Nasal cavity respiratory epithelium epithelial cell of viscerocranial mucosa (primary cell): ENCODE results near the gene MRPL58. TPM values are rescaled to one million over a fixed set of nuclear protein-coding genes. Genes with fewer than 3 reads are reported as not detected.

ENCODE experiments used
- total RNA-seq: library from RNA; depleted of rRNA; stranded (reverse); fragments of >200 nt; gene quantifications from 2 replicates; pipeline ENCODE4 v1.2.3, GENCODE V29; 2014

The MRPL58 gene
- 20.9 and 26.7 TPM in 2 replicates for total RNA-seq

DNA sequence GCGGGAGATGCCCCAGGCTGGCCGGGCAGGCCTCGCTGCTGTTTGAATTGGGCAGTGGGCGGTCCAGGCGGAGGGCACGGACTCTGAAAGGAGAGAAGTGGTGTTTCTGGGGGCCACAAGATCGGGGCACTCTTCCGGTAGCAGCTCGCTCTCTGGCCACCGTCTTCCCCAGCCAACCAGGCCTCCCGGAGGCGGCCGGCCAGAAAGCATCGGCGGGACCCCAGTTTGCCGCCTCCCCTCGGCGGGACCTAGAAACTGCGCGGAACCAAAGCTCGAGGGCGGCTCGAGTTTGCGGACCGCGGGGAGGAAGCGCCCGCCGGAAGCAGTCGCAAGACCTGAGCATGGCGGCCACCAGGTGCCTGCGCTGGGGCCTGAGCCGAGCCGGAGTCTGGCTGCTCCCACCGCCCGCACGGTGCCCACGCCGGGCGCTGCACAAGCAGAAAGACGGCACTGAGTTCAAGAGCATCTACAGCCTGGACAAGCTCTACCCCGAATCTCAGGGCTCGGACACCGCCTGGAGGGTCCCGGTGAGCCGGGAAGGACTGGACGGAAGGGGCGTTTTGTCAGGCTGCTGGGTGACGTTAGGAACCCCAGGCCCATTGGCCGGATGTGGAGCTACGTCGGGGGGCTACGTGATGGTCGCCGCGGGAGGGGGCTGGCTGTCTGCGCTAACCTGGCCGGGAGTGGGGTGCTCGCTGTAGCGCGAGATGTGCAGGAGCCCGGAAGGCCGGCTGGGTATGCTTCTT, at the start of gene MRPL58:
Gene MRPL58 (plus strand): TSS at position 325 of the 746 bp plus-strand sequence. CDS start 17 bp downstream, at position 342.

GRCh38 chr17:74972107-74972972, 40.1 kb upstream of the MRPL58 start, which contains the start of gene HID1:
Gene HID1, minus strand, starts transcription at chr17:74972759. Its CDS starts 103 bp downstream, at chr17:74972656.

GRCh38 chr17:74987418-74987908, 25.0 kb upstream of the MRPL58 start, which contains the start of gene CDR2L:
Gene CDR2L, plus strand, starts transcription at chr17:74987632. Its CDS starts 412 bp downstream, at chr17:74988044.

DNA sequence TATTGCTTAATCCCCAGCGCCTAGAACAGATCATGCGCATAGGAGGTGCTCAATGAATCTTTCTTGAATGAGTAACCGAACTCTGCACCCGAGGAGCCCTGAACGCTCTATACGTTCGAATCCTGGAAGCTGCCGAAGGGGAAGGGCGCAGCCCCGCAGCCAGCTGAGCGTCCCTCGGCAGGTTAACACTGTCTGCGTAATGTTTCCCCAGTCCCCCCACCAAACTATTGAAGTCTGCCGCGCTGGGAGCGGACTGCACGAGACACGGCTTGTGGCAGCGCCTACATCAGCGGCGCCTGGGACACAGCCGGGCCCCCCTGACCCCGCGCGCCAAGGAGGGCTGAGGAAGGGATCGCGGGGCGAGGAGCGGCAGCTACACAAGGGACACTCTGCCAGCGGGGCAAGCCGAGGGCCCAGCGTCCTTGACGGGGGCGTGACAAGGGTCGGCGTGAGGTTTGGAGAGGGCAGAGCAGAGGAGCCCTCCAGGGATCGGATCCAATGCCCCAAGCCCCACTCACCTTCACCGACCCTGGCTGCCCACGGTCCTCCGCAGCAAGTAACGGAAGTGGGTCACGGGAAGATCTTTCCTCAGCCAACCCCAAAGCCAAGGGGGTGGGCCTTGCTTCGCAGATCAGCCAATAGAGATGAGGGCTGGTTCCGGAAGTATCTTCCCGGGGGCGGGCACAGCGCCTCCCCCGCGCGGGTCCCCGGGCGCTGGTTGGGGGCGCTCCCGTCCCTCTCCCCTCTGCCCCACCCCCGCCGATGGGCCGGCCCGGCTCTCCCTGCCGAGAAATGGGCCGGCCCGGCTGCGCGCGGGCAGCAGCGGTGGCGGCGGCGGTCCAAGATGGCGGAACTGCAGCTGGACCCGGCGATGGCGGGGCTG, 34.2 kb downstream of the MRPL58 start, which contains the start of the genes ATP5PD and KCTD2:
Gene ATP5PD (minus strand): TSS at position 563 of the 883 bp plus-strand sequence. CDS start 4,319 bp downstream, outside the sequence.
Gene KCTD2 (plus strand): TSS at position 819 of the 883 bp plus-strand sequence. CDS start 26 bp downstream, at position 845.

Other genes starting within 250 kb of the MRPL58 start
- 30.1 and 33.3 TPM in 2 replicates for gene NAT9, start 236.3 kb upstream of the MRPL58 start, total RNA-seq
- under 0.01 and 0.14 TPM in 2 replicates for gene GRIN2C, start 152.8 kb upstream of the MRPL58 start, total RNA-seq
- gene FDXR, start 139.7 kb upstream of the MRPL58 start, total RNA-seq, result 18.6 and 52.3 TPM in 2 replicates
- gene FADS6, start 119.0 kb upstream of the MRPL58 start, total RNA-seq, result 0.21 and 0.34 TPM in 2 replicates
- gene USH1G, start 89.4 kb upstream of the MRPL58 start, total RNA-seq, result 3.3 and 3.4 TPM in 2 replicates
- gene OTOP2, start 88.4 kb upstream of the MRPL58 start, total RNA-seq, result 0.34 TPM in 1 of 2 replicates, not detected in the other
- 0.34 TPM in 1 of 2 replicates, not detected in the other for gene OTOP3, start 76.8 kb upstream of the MRPL58 start, total RNA-seq
- gene HID1, start 39.9 kb upstream of the MRPL58 start, total RNA-seq, result 0.71 and 6.8 TPM in 2 replicates
- 6.2 and 12.5 TPM in 2 replicates for gene CDR2L, start 25.0 kb upstream of the MRPL58 start, total RNA-seq
- gene ATP5PD, start 34.3 kb downstream of the MRPL58 start, total RNA-seq, result 159 and 181 TPM in 2 replicates
- gene KCTD2, start 34.6 kb downstream of the MRPL58 start, total RNA-seq, result 8.5 and 13.8 TPM in 2 replicates
- gene SLC16A5, start 75.3 kb downstream of the MRPL58 start, total RNA-seq, result 19.1 and 20.5 TPM in 2 replicates
- gene ARMC7, start 97.3 kb downstream of the MRPL58 start, total RNA-seq, result 2.7 and 4.3 TPM in 2 replicates
- 14.8 and 56.7 TPM in 2 replicates for gene NT5C, start 119.1 kb downstream of the MRPL58 start, total RNA-seq
- gene JPT1, start 141.8 kb downstream of the MRPL58 start, total RNA-seq, result 159 and 172 TPM in 2 replicates
- gene SUMO2, start 170.3 kb downstream of the MRPL58 start, total RNA-seq, result 56.1 and 60.5 TPM in 2 replicates
- 14.4 and 25.3 TPM in 2 replicates for gene NUP85, start 193.0 kb downstream of the MRPL58 start, total RNA-seq
- gene GGA3, start 248.9 kb downstream of the MRPL58 start, total RNA-seq, result 12.6 and 33.7 TPM in 2 replicates
- 51.7 and 77.2 TPM in 2 replicates for gene MRPS7, start 249.2 kb downstream of the MRPL58 start, total RNA-seq